Measurements from ENCODE around the gene FAF1. TPM values are rescaled to one million over a fixed set of nuclear protein-coding genes. Genes with fewer than 3 reads are reported as not detected.

FAF1 gene
- total RNA-seq, 4 donors from 2014 or later: 47.1 to 87.0 (median 79.4) TPM

DNA sequence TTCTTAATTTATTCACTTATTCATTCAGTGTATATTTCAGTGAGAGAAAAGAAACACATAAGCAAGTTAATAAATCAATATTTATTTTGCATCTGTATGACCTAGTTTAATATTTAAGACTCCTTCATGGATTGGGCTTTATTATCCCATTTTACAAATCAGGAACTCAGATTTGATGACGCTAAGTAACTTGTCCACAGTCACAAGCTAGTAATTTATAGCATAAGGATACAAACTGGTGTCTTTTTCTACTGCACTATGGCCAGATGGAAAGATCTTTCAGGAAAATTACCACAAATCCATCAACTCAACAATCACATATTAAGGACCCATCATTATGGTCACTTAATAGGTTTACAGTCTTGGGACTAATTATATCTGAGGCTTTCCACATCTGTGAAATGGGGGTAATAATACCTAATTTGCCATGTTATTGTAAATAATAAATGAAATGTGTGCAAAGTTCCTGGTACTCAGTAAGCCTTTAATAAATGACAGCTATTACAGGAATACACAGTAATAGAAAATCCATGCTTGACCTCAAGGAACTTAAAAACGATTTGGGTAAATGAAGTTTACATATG is 23.2 kb upstream of the FAF1 start:
- Histone ChIP-seq H3K9me3 (no peaks in the 10 kb centered on the region), H3K27ac (no peak overlapping the region), H3K27me3 (no peaks in the 10 kb centered on the region), H3K4me1 (no peaks in the 10 kb centered on the region), H3K4me3 (replicated peaks in 1 of 3) (no peak overlapping the region), H3K36me3 (no peaks in the 10 kb centered on the region)
- no peak for DNase-seq
- intact Hi-C loops (cut with DNase I): no loop called here
- TF ChIP-seq, protein P1, sequence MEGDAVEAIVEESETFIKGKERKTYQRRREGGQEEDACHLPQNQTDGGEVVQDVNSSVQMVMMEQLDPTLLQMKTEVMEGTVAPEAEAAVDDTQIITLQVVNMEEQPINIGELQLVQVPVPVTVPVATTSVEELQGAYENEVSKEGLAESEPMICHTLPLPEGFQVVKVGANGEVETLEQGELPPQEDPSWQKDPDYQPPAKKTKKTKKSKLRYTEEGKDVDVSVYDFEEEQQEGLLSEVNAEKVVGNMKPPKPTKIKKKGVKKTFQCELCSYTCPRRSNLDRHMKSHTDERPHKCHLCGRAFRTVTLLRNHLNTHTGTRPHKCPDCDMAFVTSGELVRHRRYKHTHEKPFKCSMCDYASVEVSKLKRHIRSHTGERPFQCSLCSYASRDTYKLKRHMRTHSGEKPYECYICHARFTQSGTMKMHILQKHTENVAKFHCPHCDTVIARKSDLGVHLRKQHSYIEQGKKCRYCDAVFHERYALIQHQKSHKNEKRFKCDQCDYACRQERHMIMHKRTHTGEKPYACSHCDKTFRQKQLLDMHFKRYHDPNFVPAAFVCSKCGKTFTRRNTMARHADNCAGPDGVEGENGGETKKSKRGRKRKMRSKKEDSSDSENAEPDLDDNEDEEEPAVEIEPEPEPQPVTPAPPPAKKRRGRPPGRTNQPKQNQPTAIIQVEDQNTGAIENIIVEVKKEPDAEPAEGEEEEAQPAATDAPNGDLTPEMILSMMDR (IDR thresholded peaks at IDR 0.05): no peak
- no peak for TF ChIP-seq POLR2A (IDR thresholded peaks at IDR 0.05)
- WGBS, 2 donors: 68 to 70% methylated on average over 2 of the region's 2 CpGs

DNA sequence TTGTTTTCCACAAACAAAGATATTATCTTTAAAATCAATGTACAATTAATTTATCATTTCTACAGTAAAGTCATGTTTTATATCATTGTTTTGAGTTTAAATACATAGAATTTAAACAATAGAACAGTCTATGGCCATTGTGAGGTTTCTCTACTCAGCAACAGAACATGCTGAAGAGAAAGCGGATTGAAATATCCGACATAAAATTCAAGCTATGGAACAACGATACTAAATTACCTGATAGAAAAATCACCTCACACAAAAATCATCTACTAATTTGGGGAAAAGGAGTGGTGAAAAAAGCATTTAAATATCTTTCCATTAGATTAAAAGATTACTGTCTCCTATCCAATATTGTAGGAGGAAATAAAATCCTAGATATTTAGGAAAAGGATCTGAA is 22.5 kb upstream of the FAF1 start:
- DNase-seq: no peak
- intact Hi-C loops (cut with DNase I): no loop called here
- Histone ChIP-seq H3K4me3 (replicated peaks in 1 of 3) (no peak overlapping the region), H3K27ac (no peak overlapping the region), H3K27me3 (no peaks in the 10 kb centered on the region), H3K36me3 (no peaks in the 10 kb centered on the region), H3K9me3 (no peaks in the 10 kb centered on the region), H3K4me1 (no peaks in the 10 kb centered on the region)
- 91 to 95% methylated on average over 3 of the region's 3 CpGs for WGBS, 2 donors
- TF ChIP-seq, protein P1 (IDR thresholded peaks at IDR 0.05): no peak
- TF ChIP-seq POLR2A (IDR thresholded peaks at IDR 0.05): no peak

DNA sequence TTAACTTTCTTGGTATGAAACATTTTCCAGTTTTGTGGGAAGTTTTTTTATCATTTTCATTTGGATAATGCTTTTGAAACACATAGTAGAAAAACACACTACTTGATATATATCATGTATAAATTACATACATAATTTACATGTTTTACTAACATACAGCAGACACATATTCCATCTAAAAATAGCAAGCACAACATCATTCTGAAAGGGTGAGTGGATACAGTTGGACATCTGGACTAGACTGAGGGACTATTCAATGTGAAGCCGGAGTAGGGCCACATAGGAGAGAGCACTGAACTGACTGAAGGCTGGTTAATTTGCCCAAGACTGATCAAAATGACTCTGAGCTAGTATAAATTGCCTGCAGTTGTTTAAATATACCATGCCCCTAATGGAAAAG is 21.7 kb upstream of the FAF1 start:
- H3K4me1 ChIP-seq: no peaks in the 10 kb centered on the region
- no peak overlapping the region for H3K4me3 ChIP-seq (replicated peaks in 1 of 3)
- no peak for DNase-seq
- intact Hi-C loops (cut with DNase I): no loop called here
- H3K9me3 ChIP-seq: no peaks in the 10 kb centered on the region
- no peaks in the 10 kb centered on the region for H3K36me3 ChIP-seq
- TF ChIP-seq, protein P1 (IDR thresholded peaks at IDR 0.05): no peak
- no peak for TF ChIP-seq POLR2A (IDR thresholded peaks at IDR 0.05)
- H3K27me3 ChIP-seq: no peaks in the 10 kb centered on the region
- WGBS, 2 donors: 93 to 96% methylated on average over 1 of the region's 1 CpG
- H3K27ac ChIP-seq: peak overlapping the region in 1 of 3 donors; percentile 11

DNA sequence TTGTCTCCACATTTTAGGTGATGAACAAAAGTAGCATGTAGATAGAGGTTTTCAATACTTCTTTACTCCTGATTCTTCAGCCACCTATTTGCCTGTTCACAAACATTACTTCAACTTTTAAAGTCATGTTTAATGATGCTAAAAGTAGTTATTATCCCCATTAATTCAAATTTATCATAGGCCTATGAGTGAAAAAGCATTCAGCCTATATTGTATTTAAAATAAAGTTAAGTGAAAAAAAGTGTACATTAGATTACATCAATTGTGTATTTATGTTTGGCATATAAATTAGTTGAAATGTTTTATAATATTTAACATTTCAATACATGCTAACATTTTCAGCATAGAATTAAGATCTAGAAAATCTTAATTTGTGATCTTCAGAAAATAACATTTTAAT is 20.4 kb upstream of the FAF1 start:
- Histone ChIP-seq H3K4me3 (replicated peaks in 1 of 3) (no peak overlapping the region), H3K27ac (no peak overlapping the region), H3K27me3 (no peaks in the 10 kb centered on the region), H3K4me1 (no peaks in the 10 kb centered on the region), H3K9me3 (no peaks in the 10 kb centered on the region), H3K36me3 (no peaks in the 10 kb centered on the region)
- intact Hi-C loops (cut with DNase I): no loop called here
- DNase-seq: no peak
- TF ChIP-seq, protein P1 (IDR thresholded peaks at IDR 0.05): no peak
- TF ChIP-seq POLR2A (IDR thresholded peaks at IDR 0.05): no peak

DNA sequence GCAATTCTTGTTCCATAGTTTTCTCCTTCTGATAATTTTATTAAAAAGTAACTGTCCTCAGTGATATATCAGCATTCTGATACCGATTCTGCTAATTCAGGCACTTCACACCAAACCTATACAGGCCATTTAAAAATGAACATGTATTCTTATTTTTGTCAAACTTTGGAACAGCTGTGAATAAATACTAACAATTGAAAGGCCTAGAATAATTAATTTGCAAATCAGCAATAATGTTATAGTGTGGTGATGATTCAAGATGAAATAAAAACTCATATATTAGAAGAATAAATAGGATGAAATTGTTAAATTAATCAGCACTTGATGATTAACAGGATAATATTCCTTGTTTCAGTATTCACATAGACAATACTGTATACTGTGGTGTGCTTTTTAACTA is 19.9 kb upstream of the FAF1 start:
- intact Hi-C loops (cut with DNase I): no loop called here
- Histone ChIP-seq H3K4me3 (replicated peaks in 1 of 3) (no peak overlapping the region), H3K9me3 (no peaks in the 10 kb centered on the region), H3K27ac (peak overlapping the region in 1 of 3 donors; percentile 95), H3K27me3 (no peaks in the 10 kb centered on the region), H3K4me1 (no peaks in the 10 kb centered on the region), H3K36me3 (no peaks in the 10 kb centered on the region)
- DNase-seq: no peak
- TF ChIP-seq, protein P1 (IDR thresholded peaks at IDR 0.05): no peak
- TF ChIP-seq POLR2A (IDR thresholded peaks at IDR 0.05): no peak
- WGBS, 2 donors: 88 to 95% methylated on average over 1 of the region's 1 CpG
